HFF-Myc (cell line): ENCODE results near the gene SPPL3.
A peak's percentile ranks its signal among the peaks of the same experiment; 100 is the strongest.
"Not testable (repeated sequence)": the region's sequence is repeated elsewhere in the genome, so short reads cannot be mapped to it uniquely, and the experiment has no call there.

Source experiments
- DNase-seq: peaks from one replicate; pipeline ENCODE4 v3.0.0-alpha.2; 2011; ENCODE audit warnings: low read depth; ENCODE audit errors: extremely low read depth
- H3K4me3 ChIP-seq: replicated peaks from 2 replicates; pipeline ENCODE4 v1.5.1; 2011; ENCODE audit warnings: low read depth, mild to moderate bottlenecking, control low read depth, low read length
- CTCF ChIP-seq: IDR thresholded peaks from 2 replicates; pipeline ENCODE4 v1.5.1; 2012; ENCODE audit warnings: mild to moderate bottlenecking, low read depth, low read length, control low read depth; ENCODE audit errors: missing control alignments

The SPPL3 gene

DNA sequence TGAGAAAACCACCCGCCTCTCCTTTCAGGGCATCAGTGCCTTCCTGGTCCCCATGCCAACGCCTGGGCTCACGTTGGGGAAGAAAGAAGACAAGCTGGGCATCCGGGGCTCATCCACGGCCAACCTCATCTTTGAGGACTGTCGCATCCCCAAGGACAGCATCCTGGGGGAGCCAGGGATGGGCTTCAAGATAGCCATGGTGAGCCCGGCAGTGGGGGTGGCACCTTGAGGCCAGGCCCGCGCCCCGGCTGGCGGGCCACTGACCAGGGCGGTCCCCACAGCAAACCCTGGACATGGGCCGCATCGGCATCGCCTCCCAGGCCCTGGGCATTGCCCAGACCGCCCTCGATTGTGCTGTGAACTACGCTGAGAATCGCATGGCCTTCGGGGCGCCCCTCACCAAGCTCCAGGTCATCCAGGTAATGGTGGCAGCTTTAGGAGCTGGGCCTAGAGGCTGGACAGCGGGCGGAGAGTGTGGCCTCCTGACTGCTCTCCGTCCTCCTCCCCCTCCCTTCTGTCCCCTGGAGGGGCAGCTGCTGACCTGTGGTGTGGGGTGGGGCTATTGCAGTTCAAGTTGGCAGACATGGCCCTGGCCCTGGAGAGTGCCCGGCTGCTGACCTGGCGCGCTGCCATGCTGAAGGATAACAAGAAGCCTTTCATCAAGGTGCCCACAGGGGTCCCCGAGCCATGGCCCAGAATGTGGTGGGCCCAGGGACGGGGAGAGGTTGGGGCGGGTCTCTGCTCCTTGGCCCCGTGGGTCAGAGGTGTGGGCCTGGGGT lies 165.7 kb downstream of the SPPL3 start:
- no peak for TF ChIP-seq CTCF
- no peak overlapping the region for H3K4me3 ChIP-seq
- no peak for DNase-seq

DNA sequence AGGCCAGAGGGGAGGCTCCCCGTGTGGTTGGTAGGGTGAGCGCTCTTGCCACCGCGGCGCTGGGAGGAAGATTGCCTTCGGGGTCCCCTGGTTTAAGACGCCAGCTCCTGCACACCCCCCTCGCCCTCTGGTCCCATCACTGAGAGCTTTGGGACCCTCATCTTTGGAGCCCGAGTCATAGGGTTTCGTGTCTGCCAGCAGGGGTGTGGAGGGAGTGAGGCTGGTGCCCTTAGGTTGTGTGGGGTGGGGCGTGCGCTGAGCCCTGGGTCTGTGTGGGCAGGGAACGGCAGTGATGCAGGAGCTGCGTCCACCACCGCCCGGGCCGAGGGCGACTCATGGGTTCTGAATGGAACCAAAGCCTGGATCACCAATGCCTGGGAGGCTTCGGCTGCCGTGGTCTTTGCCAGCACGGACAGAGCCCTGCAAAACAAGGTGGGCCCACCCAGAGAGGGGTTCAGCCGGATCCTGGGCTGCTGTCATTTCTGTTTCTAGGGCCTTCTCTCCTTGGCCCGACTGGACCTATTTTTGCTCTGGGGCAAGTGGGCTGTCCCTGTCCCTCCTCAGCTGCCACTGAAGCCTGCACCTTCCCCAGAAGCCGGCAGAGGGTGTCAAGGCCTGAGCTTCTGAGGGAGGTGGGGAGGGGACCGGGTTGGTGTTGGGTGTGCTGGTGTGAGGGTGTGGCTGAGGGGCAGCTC lies 166.5 kb downstream of the SPPL3 start:
- H3K4me3 ChIP-seq: no peak overlapping the region
- no peak for DNase-seq
- TF ChIP-seq CTCF: peak; percentile 35

- no peak for TF ChIP-seq CTCF
- DNase-seq: no peak
- no peak overlapping the region for H3K4me3 ChIP-seq
These were observed 167.5 kb downstream of the SPPL3 start for GRCh38 chr12:120736404-120737331.

DNA sequence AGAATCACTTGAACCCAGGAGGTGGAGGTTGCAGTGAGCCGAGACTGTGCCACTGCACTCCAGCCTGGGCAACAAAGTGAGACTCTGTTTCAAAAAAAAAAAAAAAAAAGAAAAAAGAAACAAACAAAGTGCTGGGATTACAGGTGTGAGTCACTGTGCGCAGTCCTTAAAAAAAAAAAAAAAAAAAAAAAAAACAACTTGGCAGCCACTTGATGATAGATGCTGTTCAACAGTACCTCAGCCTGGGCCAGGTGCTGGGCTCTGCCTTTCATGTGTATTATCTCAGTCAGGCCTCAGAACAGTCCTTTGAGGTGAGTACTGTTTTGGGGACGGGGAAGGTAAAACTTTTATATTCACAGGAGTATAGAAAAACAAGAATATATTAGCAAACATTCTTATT lies 169.0 kb downstream of the SPPL3 start:
- DNase-seq: no peak
- no peak for TF ChIP-seq CTCF
- H3K4me3 ChIP-seq: no peak overlapping the region

- no peak overlapping the region for H3K4me3 ChIP-seq
- no peak for TF ChIP-seq CTCF
- DNase-seq: no peak
These were observed 169.9 kb downstream of the SPPL3 start for GRCh38 chr12:120734210-120734609.

DNA sequence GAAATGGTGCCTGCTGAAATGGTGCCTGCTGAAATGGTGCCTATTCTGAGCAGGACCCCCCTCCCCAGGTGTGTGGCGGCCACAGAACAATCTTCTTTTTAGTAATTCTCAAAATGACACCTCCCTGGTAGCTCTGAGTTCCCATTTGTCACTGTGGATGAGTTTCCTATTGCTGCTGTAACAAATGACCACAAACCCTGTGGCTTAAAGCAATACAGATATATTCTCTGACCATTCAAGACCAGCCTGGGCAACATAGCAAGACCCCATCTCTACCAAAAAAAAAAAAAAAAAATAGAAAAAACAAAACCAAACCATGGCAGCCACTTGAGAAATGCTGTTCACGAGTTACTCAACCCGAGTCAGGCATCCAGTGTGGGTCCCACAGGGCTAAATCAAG lies 170.6 kb downstream of the SPPL3 start:
- H3K4me3 ChIP-seq: no peak overlapping the region
- no peak for TF ChIP-seq CTCF
- DNase-seq: no peak

DNA sequence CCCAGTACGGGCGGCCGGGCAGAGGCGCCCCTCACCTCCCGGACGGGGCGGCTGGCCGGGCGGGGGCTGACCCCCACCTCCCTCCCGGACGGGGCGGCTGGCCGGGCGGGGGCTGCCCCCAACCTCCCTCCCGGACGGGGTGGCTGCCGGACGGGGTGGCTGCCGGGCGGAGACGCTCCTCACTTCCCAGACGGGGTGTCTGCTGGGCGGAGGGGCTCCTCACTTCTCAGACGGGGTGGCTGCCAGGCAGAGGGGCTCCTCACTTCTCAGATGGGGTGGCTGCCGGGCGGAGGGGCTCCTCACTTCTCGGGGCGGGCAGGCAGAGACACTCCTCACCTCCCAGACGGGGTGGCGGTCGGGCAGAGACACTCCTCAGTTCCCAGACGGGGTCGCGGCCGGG lies 172.0 kb downstream of the SPPL3 start:
- H3K4me3 ChIP-seq, DNase-seq: not testable (repeated sequence)
